Gastroesophageal sphincter (tissue), 4 donors: Measurements from ENCODE around the gene MAML3. TPM values are rescaled to one million over a fixed set of nuclear protein-coding genes. Genes with fewer than 3 reads are reported as not detected.

ENCODE experiments used
- ATAC-seq: fragments of 150-250 bp; one replicate; pipeline ENCODE4 v1.9.1; 2016; ENCODE audit warnings: mild to moderate bottlenecking, moderate library complexity
- H3K27ac ChIP-seq, 4 donors: fragments of 200-600 bp; sonication (generic) in 3 of 4; 1 replicate in 3 of 4; 2 replicates in 1 of 4; pipeline ENCODE4 v1.5.1; 2016 to 2019
- H3K27me3 ChIP-seq: fragments of 200-600 bp; sonication (generic); one replicate; pipeline ENCODE4 v1.5.1; 2019
- H3K36me3 ChIP-seq, 2 donors: fragments of 200-600 bp; sonication (generic); one replicate each; pipeline ENCODE4 v1.5.1; 2019; ENCODE audit warnings: control low read depth in 1 of 2
- H3K4me1 ChIP-seq, 3 donors: fragments of 200-600 bp; sonication (generic); 1 replicate in 2 of 3; 2 replicates in 1 of 3; pipeline ENCODE4 v1.5.1; 2016 to 2019; ENCODE audit warnings: control low read depth in 2 of 3
- H3K4me3 ChIP-seq, 2 donors: fragments of 200-600 bp; sonication (generic); one replicate each; pipeline ENCODE4 v1.5.1; 2019; ENCODE audit warnings: mild to moderate bottlenecking in 1 of 2, moderate library complexity in 1 of 2
- H3K9me3 ChIP-seq, 3 donors: fragments of 200-600 bp; sonication (generic); one replicate each; pipeline ENCODE4 v1.5.1; 2017 to 2019; ENCODE audit warnings: control low read depth in 2 of 3
- CTCF ChIP-seq, 4 experiments: fragments of 200-600 bp in 2 of 4; fragments of 450-650 bp in 2 of 4; sonication (generic) in 1 of 4; IDR thresholded peaks; one replicate each; pipeline ENCODE4 v1.5.1; 2017 to 2019; ENCODE audit warnings: antibody characterized with exemption in 4 of 4, mild to moderate bottlenecking in 2 of 4, moderate library complexity in 2 of 4
- EP300 ChIP-seq: sonication (generic); formaldehyde crosslinking; IDR thresholded peaks from one replicate; pipeline ENCODE4 v1.6.1; 2017; ENCODE audit warnings: antibody characterized with exemption, mild to moderate bottlenecking
- POLR2A ChIP-seq, 2 donors: fragments of 450-650 bp; IDR thresholded peaks; one replicate each; pipeline ENCODE4 v1.6.1; 2017; ENCODE audit warnings: antibody characterized with exemption in 2 of 2, mild to moderate bottlenecking in 2 of 2, moderate library complexity in 1 of 2
- POLR2AphosphoS5 ChIP-seq: sonication (generic); formaldehyde crosslinking; IDR thresholded peaks from one replicate; pipeline ENCODE4 v1.6.1; 2017; ENCODE audit warnings: antibody characterized with exemption
- WGBS, 2 donors: methylation state at CpG; one replicate each; pipeline ENCODE4 v1.1.5; 2018; ENCODE audit warnings: low coverage in 1 of 2; 5-methylcytosine and 5-hydroxymethylcytosine counted together
- total RNA-seq, 4 donors: library from RNA; depleted of rRNA; stranded (reverse); fragments of >200 nt; gene quantifications; one replicate each; pipeline ENCODE4 v1.1.0, GENCODE V29; 2016

The MAML3 gene
- total RNA-seq, 4 donors from 2014 or later = 5.3 to 10.6 (median 9.3) TPM

DNA sequence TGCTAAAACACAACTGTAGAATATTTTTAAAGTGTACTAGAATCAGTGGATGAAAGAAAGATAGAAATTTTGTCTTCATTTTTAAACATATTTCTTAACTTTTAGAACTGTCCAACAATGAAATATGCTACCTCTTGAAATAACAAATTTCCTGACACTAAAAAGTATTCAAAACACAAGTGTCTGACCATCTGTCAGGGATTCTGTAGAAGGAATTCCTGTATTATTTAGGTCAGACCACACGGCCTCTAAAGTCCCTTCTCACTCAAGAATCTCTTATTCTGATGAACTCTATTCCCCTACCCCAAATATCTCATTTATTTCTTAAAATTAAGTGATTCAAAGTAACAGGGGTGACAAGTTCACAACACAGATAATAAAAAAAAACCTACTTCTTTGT is 99.1 kb downstream of the MAML3 start:
- Histone ChIP-seq H3K27me3 (no peaks in the 10 kb centered on the region), H3K36me3 (no peaks in the 10 kb centered on the region), H3K4me1 (peaks cover 0 to 15% (median 7%) of the 10 kb centered on the region in 3 donors), H3K4me3 (no peak overlapping the region), H3K9me3 (no peaks in the 10 kb centered on the region), H3K27ac (no peak overlapping the region)
- WGBS, 2 donors = 75 to 82% methylated on average over 1 of the region's 1 CpG
- ATAC-seq = no peak
- TF ChIP-seq POLR2AphosphoS5 (no peak), POLR2A (IDR thresholded peaks at IDR 0.05) (no peak), EP300 (no peak), CTCF (IDR thresholded peaks at IDR 0.05) (no peak)

DNA sequence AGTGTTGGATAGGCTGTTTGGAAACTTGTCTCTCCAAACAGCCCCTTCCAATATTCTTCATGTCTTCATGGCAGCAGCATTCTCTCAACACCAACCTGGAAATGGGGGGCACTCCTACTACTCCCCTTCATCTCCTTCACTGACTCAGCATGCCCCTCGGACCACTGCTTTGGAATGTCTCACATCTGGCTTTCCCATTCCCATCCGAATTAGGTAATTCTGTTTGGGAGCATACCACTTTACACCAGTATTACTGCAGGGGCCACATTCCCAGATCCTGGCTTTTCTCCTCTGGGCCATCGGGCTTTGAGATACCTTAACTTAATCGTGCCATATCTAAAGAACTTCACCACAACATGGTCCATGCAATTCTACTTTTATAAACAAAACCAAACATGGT is 100.8 kb downstream of the MAML3 start:
- TF ChIP-seq CTCF (IDR thresholded peaks at IDR 0.05) (no peak), EP300 (no peak)
- Histone ChIP-seq H3K36me3 (no peaks in the 10 kb centered on the region), H3K27ac (no peak overlapping the region), H3K4me1 (peaks cover 0 to 22% (median 3%) of the 10 kb centered on the region in 3 donors), H3K27me3 (no peaks in the 10 kb centered on the region), H3K4me3 (no peak overlapping the region), H3K9me3 (no peaks in the 10 kb centered on the region)
- no peak for ATAC-seq
- 92 to 100% methylated on average over 3 to 4 of the region's 4 CpGs for WGBS, 2 donors

- Histone ChIP-seq H3K27me3 (no peaks in the 10 kb centered on the region), H3K4me1 (peaks cover 0 to 33% (median 3%) of the 10 kb centered on the region in 3 donors), H3K9me3 (no peaks in the 10 kb centered on the region), H3K36me3 (no peaks in the 10 kb centered on the region), H3K4me3 (no peak overlapping the region), H3K27ac (no peak overlapping the region)
- peak; percentile 18 to 61 (median 42) for TF ChIP-seq CTCF (IDR thresholded peaks at IDR 0.05)
- no peak for TF ChIP-seq POLR2AphosphoS5
- no peak for ATAC-seq
- WGBS, 2 donors = 61 to 69% methylated on average over 3 of the region's 3 CpGs
Measured at GRCh38 chr4:140052050-140052449, 101.9 kb downstream of the MAML3 start.

GRCh38 chr4:140049849-140050637 is 103.9 kb downstream of the MAML3 start:
- Histone ChIP-seq H3K9me3 (no peaks in the 10 kb centered on the region), H3K4me3 (peak overlapping the region in 1 of 2 donors; percentile 48), H3K36me3 (no peaks in the 10 kb centered on the region), H3K27ac (peak overlapping the region in 3 of 4 donors; percentile 67 to 80 (median 74)), H3K27me3 (no peaks in the 10 kb centered on the region), H3K4me1 (peaks cover 0 to 44% (median 3%) of the 10 kb centered on the region in 3 donors)
- WGBS, 2 donors = 40 to 73% methylated on average over 2 to 6 of the region's 8 CpGs
- TF ChIP-seq EP300 (no peak), CTCF (IDR thresholded peaks at IDR 0.05) (peak in 1 of 4 experiments; percentile 31), POLR2AphosphoS5 (no peak), POLR2A (IDR thresholded peaks at IDR 0.05) (no peak)
- ATAC-seq = no peak
